H1 (cell line): ENCODE measurements around the gene DCDC2B. TPM values are rescaled to one million over a fixed set of nuclear protein-coding genes. Genes with fewer than 3 reads are reported as not detected.

ENCODE experiments used
- CTCF ChIA-PET: fragments of 300-600 bp; sonication (Branson Sonifier 250); formaldehyde crosslinking; loops from one replicate; lab custom pipeline; 2021; ENCODE audit not compliant: partially characterized antibody; lab: Charles Lee
- POLR2A ChIA-PET: fragments of 300-600 bp; sonication (Branson Sonifier 250); formaldehyde crosslinking; loops from one replicate; lab custom pipeline; 2021; ENCODE audit warnings: inconsistent platforms; ENCODE audit not compliant: partially characterized antibody; lab: Charles Lee
- DNase-seq, 2 experiments: peaks; one replicate each; pipeline versions ENCODE4 v3.0.0 to v3.0.0-alpha.2; 2010 to 2022; ENCODE audit warnings: low spot score in 2 of 2, low read depth in 1 of 2, mixed read lengths in 1 of 2
- FAIRE-seq: peaks from 2 replicates; lab custom pipeline; 2011; peaks lifted over from hg19 to GRCh38; lab: Jason Lieb, UNC
- H2AFZ ChIP-seq: 2 replicates; pipeline ENCODE4 v1.8.1; 2012; ENCODE audit warnings: low read length, inconsistent platforms
- H2AK5ac ChIP-seq: 2 replicates; pipeline ENCODE4 v1.6.1; 2013; ENCODE audit warnings: low read depth, low read length
- H2BK120ac ChIP-seq: replicated peaks from 2 replicates; pipeline ENCODE3; 2013; ENCODE audit warnings: low read depth, low read length, inconsistent platforms
- H2BK12ac ChIP-seq: 2 replicates; pipeline ENCODE4 v1.6.1; 2013; ENCODE audit warnings: low read depth, low read length
- H2BK15ac ChIP-seq: 2 replicates; pipeline ENCODE4 v1.6.1; 2013; ENCODE audit warnings: low read length
- H2BK20ac ChIP-seq: 2 replicates; pipeline ENCODE4 v1.6.1; 2013; ENCODE audit warnings: low read length
- H2BK5ac ChIP-seq: 2 replicates; pipeline ENCODE4 v1.6.1; 2013; ENCODE audit warnings: low read depth, low read length
- H3K14ac ChIP-seq: 2 replicates; pipeline ENCODE4 v1.6.1; 2013; ENCODE audit warnings: inconsistent platforms; ENCODE audit not compliant: insufficient read length
- H3K18ac ChIP-seq: 2 replicates; pipeline ENCODE4 v1.6.1; 2013; ENCODE audit warnings: low read length; ENCODE audit errors: extremely low read depth
- H3K23ac ChIP-seq: 2 replicates; pipeline ENCODE4 v1.6.1; 2013; ENCODE audit warnings: inconsistent platforms; ENCODE audit not compliant: insufficient read length
- H3K23me2 ChIP-seq: 2 replicates; pipeline ENCODE4 v1.6.1; 2013; ENCODE audit warnings: low read depth, low read length
- H3K27ac ChIP-seq: 2 replicates; pipeline ENCODE4 v1.6.1; 2011; ENCODE audit warnings: low read depth, low read length, inconsistent platforms
- H3K27me3 ChIP-seq, 4 experiments: replicated peaks in 1 of 4; 1 replicate in 1 of 4; 2 replicates in 3 of 4; pipeline versions ENCODE4 v1.6.1 to v1.8.1; 2011 to 2013; ENCODE audit warnings: low read length in 3 of 4, mild to moderate bottlenecking in 3 of 4, inconsistent platforms in 2 of 4, mixed read lengths in 2 of 4, moderate library complexity in 1 of 4; ENCODE audit not compliant: control insufficient read depth in 3 of 4, insufficient read depth in 3 of 4; ENCODE audit errors: extremely low read depth in 1 of 4
- H3K36me3 ChIP-seq, 4 experiments: 2 replicates each; pipeline versions ENCODE4 v1.6.1 to v1.8.1; 2011 to 2013; ENCODE audit warnings: mild to moderate bottlenecking in 4 of 4, low read length in 3 of 4, moderate library complexity in 2 of 4, control low read depth in 1 of 4, inconsistent platforms in 1 of 4; ENCODE audit not compliant: insufficient read depth in 4 of 4, control insufficient read depth in 2 of 4
- H3K4ac ChIP-seq: replicated peaks from 2 replicates; pipeline ENCODE3; 2013; ENCODE audit warnings: low read length, low read depth, mixed read lengths, inconsistent platforms; ENCODE audit not compliant: insufficient read length
- H3K4me1 ChIP-seq, 4 experiments: replicated peaks in 1 of 4; 1 replicate in 1 of 4; 2 replicates in 3 of 4; pipeline versions ENCODE4 v1.6.1 to v1.8.1; 2011 to 2013; ENCODE audit warnings: low read length in 3 of 4, inconsistent platforms in 2 of 4, mixed read lengths in 1 of 4; ENCODE audit not compliant: insufficient read depth in 4 of 4, control insufficient read depth in 3 of 4
- H3K4me2 ChIP-seq, 2 experiments: 2 replicates each; pipeline versions ENCODE4 v1.6.1 to v1.8.1; 2011 to 2013; ENCODE audit warnings: low read depth in 2 of 2, low read length in 2 of 2, control low read depth in 1 of 2, inconsistent platforms in 1 of 2, mild to moderate bottlenecking in 1 of 2; ENCODE audit not compliant: insufficient read depth in 1 of 2
- H3K4me3 ChIP-seq, 4 experiments: fragments of 200-600, 300-600 bp in 1 of 4; sonication (generic), shearing (Covaris generic), sonication (Bioruptor Twin) in 1 of 4; 2 replicates each; pipeline versions ENCODE4 v1.5.1 to v1.8.1; 2011 to 2016; ENCODE audit warnings: low read length in 4 of 4, low read depth in 3 of 4, control low read depth in 2 of 4, inconsistent platforms in 2 of 4, mild to moderate bottlenecking in 2 of 4, mixed read lengths in 1 of 4, moderate library complexity in 1 of 4; ENCODE audit not compliant: insufficient read depth in 2 of 4; ENCODE audit errors: extremely low read depth in 1 of 4
- H3K56ac ChIP-seq: replicated peaks from 2 replicates; pipeline ENCODE3; 2013; ENCODE audit warnings: low read depth, mild to moderate bottlenecking, mixed read lengths, low read length, inconsistent platforms; ENCODE audit not compliant: insufficient read length
- H3K79me1 ChIP-seq: 2 replicates; pipeline ENCODE4 v1.6.1; 2013; ENCODE audit warnings: low read depth, low read length, control low read depth
- H3K79me2 ChIP-seq, 2 experiments: 2 replicates each; pipeline versions ENCODE4 v1.6.1 to v1.8.1; 2012 to 2013; ENCODE audit warnings: low read length in 2 of 2, mild to moderate bottlenecking in 2 of 2, inconsistent platforms in 1 of 2; ENCODE audit not compliant: insufficient read depth in 2 of 2, control insufficient read depth in 1 of 2
- H3K9ac ChIP-seq, 4 experiments: replicated peaks in 1 of 4; 1 replicate in 1 of 4; 2 replicates in 3 of 4; pipeline versions ENCODE4 v1.6.1 to v1.8.1; 2011 to 2013; ENCODE audit warnings: low read depth in 3 of 4, low read length in 3 of 4, control low read depth in 2 of 4, mild to moderate bottlenecking in 2 of 4, moderate library complexity in 2 of 4, inconsistent platforms in 1 of 4; ENCODE audit errors: extremely low read depth in 1 of 4
- H3K9me3 ChIP-seq, 2 experiments: 2 replicates each; pipeline versions ENCODE4 v1.6.1 to v1.8.1; 2012 to 2013; ENCODE audit warnings: mild to moderate bottlenecking in 2 of 2, moderate library complexity in 2 of 2, control low read depth in 1 of 2, inconsistent platforms in 1 of 2, low read depth in 1 of 2, low read length in 1 of 2, mixed read lengths in 1 of 2; ENCODE audit not compliant: insufficient read depth in 2 of 2
- H4K20me1 ChIP-seq, 2 experiments: replicated peaks in 1 of 2; 2 replicates each; pipeline versions ENCODE3 to v1.8.1; 2011 to 2013; ENCODE audit warnings: inconsistent platforms in 2 of 2, low read length in 2 of 2, mild to moderate bottlenecking in 1 of 2; ENCODE audit not compliant: insufficient read depth in 2 of 2, control insufficient read depth in 1 of 2
- H4K5ac ChIP-seq: 2 replicates; pipeline ENCODE4 v1.6.1; 2013; ENCODE audit warnings: low read length, low read depth, mixed read lengths, inconsistent platforms; ENCODE audit not compliant: insufficient read length
- H4K8ac ChIP-seq: 2 replicates; pipeline ENCODE4 v1.8.0; 2013; ENCODE audit warnings: mild to moderate bottlenecking, moderate library complexity, low read length, inconsistent platforms; ENCODE audit not compliant: insufficient read depth; ENCODE audit errors: extremely low read depth
- H4K91ac ChIP-seq: replicated peaks from 2 replicates; pipeline ENCODE3; 2013; ENCODE audit warnings: low read length, mixed read lengths, inconsistent platforms; ENCODE audit not compliant: insufficient read length
- CBX8 ChIP-seq: fragments of 300-800, 300-1000 bp; sonication (generic); IDR thresholded peaks from 2 replicates; pipeline ENCODE4 v1.7.1; 2016; ENCODE audit warnings: low read depth, low read length, borderline replicate concordance
- RAD21 ChIP-seq, 2 experiments: IDR thresholded peaks in 1 of 2; conservative IDR thresholded peaks in 1 of 2; 2 replicates each; pipeline ENCODE4 v1.6.1; 2011; ENCODE audit warnings: low read depth in 2 of 2, low read length in 2 of 2, improper control_type of control experiment in 1 of 2, inconsistent platforms in 1 of 2, mild to moderate bottlenecking in 1 of 2, moderate library complexity in 1 of 2
- SRF ChIP-seq: IDR thresholded peaks from 2 replicates; pipeline ENCODE4 v1.6.1; 2011; ENCODE audit warnings: mild to moderate bottlenecking, low read depth, low read length, moderate library complexity
- USF2 ChIP-seq: IDR thresholded peaks from 2 replicates; pipeline ENCODE4 v1.6.1; 2011; ENCODE audit warnings: low read length, improper control_type of control experiment
- WGBS, 2 experiments: shearing (Covaris generic) in 1 of 2; methylation state at CpG; one replicate each; pipeline versions ENCODE4 v1.1.6 to v1.1.7; 2013 to 2015; ENCODE audit warnings: low lambda C conversion rate in 2 of 2, mixed read lengths in 2 of 2, inconsistent platforms in 1 of 2, low coverage in 1 of 2, missing lambda C conversion rate in 1 of 2; ENCODE audit not compliant: insufficient replicate concordance in 2 of 2, insufficient coverage in 1 of 2, insufficient read length in 1 of 2; ENCODE audit errors: extremely low coverage in 1 of 2, missing lambda C conversion rate in 1 of 2; 5-methylcytosine and 5-hydroxymethylcytosine counted together
- polyA plus RNA-seq, 7 experiments: library from polyadenylated mRNA; depleted of rRNA in 3 of 7; stranded (reverse) in 5 of 7; unstranded in 2 of 7; fragments of >200 nt in 5 of 7; fragments of 200-250 nt in 2 of 7; gene quantifications; 1 replicate in 5 of 7; 2 replicates in 1 of 7; 4 replicates in 1 of 7; pipeline versions ENCODE4 v1.2.1 to v1.2.3, GENCODE V29; 2011 to 2013; ENCODE audit warnings: missing spikeins in 2 of 7, mixed read lengths in 2 of 7
- total RNA-seq: library from RNA; stranded (reverse); fragmentation: NEBNext Ultra II Directional; extraction: Animal tissue kit (Norgen Biotek cat#: 25700); gene quantifications from 2 replicates; pipeline ENCODE4 v1.2.1, GENCODE V29; 2021

DCDC2B gene
- total and polyA plus RNA-seq, 2 of the 8 experiments (the other 6 are each of a cell fraction or from before 2014, with no cell fraction given): not detected

GRCh38 chr1:32223683-32224082 is 14.8 kb downstream of the DCDC2B start:
- TF ChIP-seq CBX8 (no peak), SRF (no peak), RAD21 (IDR thresholded peaks at IDR 0.05 in 1 of 2, conservative IDR thresholded peaks at IDR 0.05 in 1 of 2; ENCODE audit: low read depth in 2 of 2, low read length in 2 of 2) (peak in 1 of 2 experiments; percentile 33; a peak in 1 of 4 replicates), USF2 (no peak)
- TF ChIP-seq, all 59 proteins: peak for 1

More at GRCh38 chr1:32223683-32224082, 14.8 kb downstream of the DCDC2B start:
- H3K79me1 ChIP-seq: 0 out of 2 replicates have a peak, but pooled peaks cover 2% of the 10 kb centered on the region
- H2BK12ac ChIP-seq: no peak overlapping the region
- no peaks in the 10 kb centered on the region for H3K9me3 ChIP-seq
- no peak for FAIRE-seq
- peaks cover 0 to 7% (median 2%) of the 10 kb centered on the region in 4 experiments; a peak in 3 of 7 replicates for H3K4me1 ChIP-seq
- no peak overlapping the region for H3K27ac ChIP-seq
- no peak overlapping the region for H4K8ac ChIP-seq
- no peak overlapping the region for H2BK15ac ChIP-seq
- no peak overlapping the region for H2AK5ac ChIP-seq
- peak overlapping the region in 1 of 2 experiments; percentile 8; a peak in 2 of 4 replicates for H3K4me2 ChIP-seq
- peaks cover 16 to 40% (median 27%) of the 10 kb centered on the region in 4 experiments for H3K36me3 ChIP-seq
- no peak overlapping the region for H4K5ac ChIP-seq
- WGBS, 2 experiments: 93% methylated on average over 3 of the region's 3 CpGs; no CpG with 5 or more reads in 1 of the 2 experiments
- H4K20me1 ChIP-seq: peaks cover 0 to 7% of the 10 kb centered on the region in 2 experiments
- H3K23me2 ChIP-seq: peaks cover 8% of the 10 kb centered on the region; the same call in 1 of the 2 replicates
- no peak overlapping the region for H3K14ac ChIP-seq
- H2BK5ac ChIP-seq: no peak overlapping the region
- no peaks in the 10 kb centered on the region for H3K27me3 ChIP-seq
- no peak overlapping the region for H2BK120ac ChIP-seq
- no peak overlapping the region for H3K4ac ChIP-seq
- no peak overlapping the region for H3K9ac ChIP-seq
- peaks cover 0 to 24% of the 10 kb centered on the region in 2 experiments; a peak in 3 of 4 replicates for H3K79me2 ChIP-seq
- H2AFZ ChIP-seq: no peak overlapping the region
- H2BK20ac ChIP-seq: no peak overlapping the region
- H3K4me3 ChIP-seq: no peak overlapping the region
- DNase-seq: no peak
- ChIA-PET POLR2A (interaction anchor here (0.9 to 8.0 kb wide), 11 partner anchors 8 to 169 kb away, joined by 3 to 52 read pairs (median 4); partner anchors contain the start of genes MARCKSL1 and TXLNA), CTCF (interaction anchor here (1.0 to 6.8 kb wide), 11 partner anchors 8 to 93 kb away, joined by 3 to 38 read pairs (median 3); partner anchors contain the start of genes DCDC2B and FAM167B)
- no peak overlapping the region for H3K23ac ChIP-seq
- H3K56ac ChIP-seq: no peak overlapping the region
- H3K18ac ChIP-seq: no peak overlapping the region
- H4K91ac ChIP-seq: no peak overlapping the region
